Suprapubic skin (tissue), 4 donors: Measurements from ENCODE around the gene OTOG. TPM values are rescaled to one million over a fixed set of nuclear protein-coding genes. Genes with fewer than 3 reads are reported as not detected.

Experiments
- DNase-seq, 2 donors: peaks; one replicate each; pipeline ENCODE4 v3.0.0-alpha.2; 2019; ENCODE audit warnings: low spot score in 2 of 2
- H3K27ac ChIP-seq: fragments of 200-600 bp; sonication (generic); one replicate; pipeline ENCODE4 v1.5.1; 2019
- H3K27me3 ChIP-seq: fragments of 200-600 bp; sonication (generic); one replicate; pipeline ENCODE4 v1.5.1; 2019
- H3K36me3 ChIP-seq: fragments of 200-600 bp; sonication (generic); one replicate; pipeline ENCODE4 v1.5.1; 2019
- H3K4me1 ChIP-seq: fragments of 200-600 bp; sonication (generic); one replicate; pipeline ENCODE4 v1.5.1; 2019
- H3K4me3 ChIP-seq: fragments of 200-600 bp; sonication (generic); one replicate; pipeline ENCODE4 v1.5.1; 2019; ENCODE audit warnings: mild to moderate bottlenecking
- H3K9me3 ChIP-seq: fragments of 200-600 bp; sonication (generic); one replicate; pipeline ENCODE4 v1.5.1; 2019
- CTCF ChIP-seq, 2 donors: fragments of 200-600 bp in 1 of 2; fragments of 450-650 bp in 1 of 2; sonication (generic) in 1 of 2; IDR thresholded peaks; one replicate each; pipeline ENCODE4 v1.5.1; 2016 to 2019; ENCODE audit warnings: antibody characterized with exemption in 2 of 2, mild to moderate bottlenecking in 1 of 2, moderate library complexity in 1 of 2
- EP300 ChIP-seq: sonication (generic); formaldehyde crosslinking; IDR thresholded peaks from one replicate; pipeline ENCODE4 v1.6.1; 2017; ENCODE audit warnings: antibody characterized with exemption
- POLR2A ChIP-seq, 2 donors: fragments of 450-650 bp; IDR thresholded peaks; one replicate each; pipeline ENCODE4 v1.6.1; 2017; ENCODE audit warnings: antibody characterized with exemption in 2 of 2, mild to moderate bottlenecking in 2 of 2, moderate library complexity in 2 of 2
- POLR2AphosphoS5 ChIP-seq, 3 donors: sonication (generic); formaldehyde crosslinking; IDR thresholded peaks; one replicate each; pipeline ENCODE4 v1.6.1; 2017; ENCODE audit warnings: antibody characterized with exemption in 3 of 3
- WGBS: methylation state at CpG from one replicate; pipeline ENCODE4 v1.1.5; 2018; 5-methylcytosine and 5-hydroxymethylcytosine counted together
- total RNA-seq, 4 donors: library from RNA; depleted of rRNA; stranded (reverse); fragments of >200 nt; gene quantifications; one replicate each; pipeline ENCODE4 v1.1.0, GENCODE V29; 2016

OTOG gene
- total RNA-seq, 4 donors from 2014 or later, result not detected

GRCh38 chr11:17673951-17674350 lies 126.9 kb downstream of the OTOG start:
- Histone ChIP-seq H3K36me3 (no peaks in the 10 kb centered on the region), H3K4me1 (no peaks in the 10 kb centered on the region), H3K27me3 (no peaks in the 10 kb centered on the region), H3K4me3 (no peak overlapping the region), H3K9me3 (no peaks in the 10 kb centered on the region), H3K27ac (no peak overlapping the region)
- no peak for DNase-seq
- no peak for TF ChIP-seq EP300
- no peak for TF ChIP-seq POLR2A (IDR thresholded peaks at IDR 0.05)
- TF ChIP-seq POLR2AphosphoS5 (IDR thresholded peaks at IDR 0.05), result no peak
- no peak for TF ChIP-seq CTCF (IDR thresholded peaks at IDR 0.05)
- 78% methylated on average over 1 of the region's 1 CpG for WGBS

- no peaks in the 10 kb centered on the region for H3K9me3 ChIP-seq
- no peaks in the 10 kb centered on the region for H3K36me3 ChIP-seq
- peaks cover 13% of the 10 kb centered on the region for H3K27me3 ChIP-seq
- no peaks in the 10 kb centered on the region for H3K4me1 ChIP-seq
- TF ChIP-seq EP300 (no peak), CTCF (IDR thresholded peaks at IDR 0.05) (no peak), POLR2AphosphoS5 (IDR thresholded peaks at IDR 0.05) (no peak), POLR2A (IDR thresholded peaks at IDR 0.05) (no peak)
- H3K4me3 ChIP-seq, result no peak overlapping the region
- DNase-seq, result no peak
- no peak overlapping the region for H3K27ac ChIP-seq
These were observed 135.8 kb downstream of the OTOG start for GRCh38 chr11:17682848-17683247.

- TF ChIP-seq EP300 (no peak), CTCF (IDR thresholded peaks at IDR 0.05) (no peak), POLR2A (IDR thresholded peaks at IDR 0.05) (no peak), POLR2AphosphoS5 (IDR thresholded peaks at IDR 0.05) (no peak)
- H3K27me3 ChIP-seq, result peaks cover 13% of the 10 kb centered on the region
- WGBS, result 70% methylated on average over 12 of the region's 12 CpGs
- H3K27ac ChIP-seq, result no peak overlapping the region
- no peaks in the 10 kb centered on the region for H3K9me3 ChIP-seq
- H3K4me3 ChIP-seq, result no peak overlapping the region
- H3K36me3 ChIP-seq, result no peaks in the 10 kb centered on the region
- no peaks in the 10 kb centered on the region for H3K4me1 ChIP-seq
- DNase-seq, result no peak
These were observed 136.5 kb downstream of the OTOG start for GRCh38 chr11:17683377-17684161.

GRCh38 chr11:17684550-17684949 lies 137.5 kb downstream of the OTOG start:
- Histone ChIP-seq H3K4me1 (no peaks in the 10 kb centered on the region), H3K4me3 (no peak overlapping the region), H3K9me3 (no peaks in the 10 kb centered on the region), H3K36me3 (no peaks in the 10 kb centered on the region), H3K27ac (no peak overlapping the region), H3K27me3 (peaks cover 14% of the 10 kb centered on the region)
- TF ChIP-seq POLR2AphosphoS5 (IDR thresholded peaks at IDR 0.05) (no peak), CTCF (IDR thresholded peaks at IDR 0.05) (no peak), POLR2A (IDR thresholded peaks at IDR 0.05) (no peak), EP300 (no peak)
- 78% methylated on average over 5 of the region's 5 CpGs for WGBS
- no peak for DNase-seq

- Histone ChIP-seq H3K36me3 (no peaks in the 10 kb centered on the region), H3K27me3 (peaks cover 14% of the 10 kb centered on the region), H3K27ac (no peak overlapping the region), H3K4me3 (no peak overlapping the region), H3K9me3 (no peaks in the 10 kb centered on the region), H3K4me1 (no peaks in the 10 kb centered on the region)
- TF ChIP-seq EP300, result no peak
- no peak for TF ChIP-seq POLR2AphosphoS5 (IDR thresholded peaks at IDR 0.05)
- TF ChIP-seq CTCF (IDR thresholded peaks at IDR 0.05), result no peak
- no peak for TF ChIP-seq POLR2A (IDR thresholded peaks at IDR 0.05)
- 33% methylated on average over 8 of the region's 8 CpGs for WGBS
- DNase-seq, result no peak
These were observed 139.3 kb downstream of the OTOG start for GRCh38 chr11:17686231-17686980.
